Transverse colon (tissue), 3 donors: ENCODE results near the gene GID4.

Source experiments
- CTCF ChIP-seq, 5 experiments: fragments of 200-600 bp in 3 of 5; fragments of 450-650 bp in 2 of 5; sonication (generic) in 3 of 5; IDR thresholded peaks; 1 replicate in 2 of 5; 2 replicates in 3 of 5; pipeline ENCODE4 v1.5.1; 2016 to 2017; ENCODE audit warnings: antibody characterized with exemption in 5 of 5, inconsistent platforms in 3 of 5, mild to moderate bottlenecking in 2 of 5, moderate library complexity in 1 of 5
- POLR2A ChIP-seq: fragments of 450-650 bp; IDR thresholded peaks from one replicate; pipeline ENCODE4 v1.6.1; 2016; ENCODE audit warnings: antibody characterized with exemption, mild to moderate bottlenecking, moderate library complexity

- TF ChIP-seq CTCF (IDR thresholded peaks at IDR 0.05) (no peak), POLR2A (no peak)
Observed at GRCh38 chr17:18076936-18077335, 37.7 kb downstream of the GID4 start.
